ENCODE measurements around the gene UPF2.

The UPF2 gene

DNA sequence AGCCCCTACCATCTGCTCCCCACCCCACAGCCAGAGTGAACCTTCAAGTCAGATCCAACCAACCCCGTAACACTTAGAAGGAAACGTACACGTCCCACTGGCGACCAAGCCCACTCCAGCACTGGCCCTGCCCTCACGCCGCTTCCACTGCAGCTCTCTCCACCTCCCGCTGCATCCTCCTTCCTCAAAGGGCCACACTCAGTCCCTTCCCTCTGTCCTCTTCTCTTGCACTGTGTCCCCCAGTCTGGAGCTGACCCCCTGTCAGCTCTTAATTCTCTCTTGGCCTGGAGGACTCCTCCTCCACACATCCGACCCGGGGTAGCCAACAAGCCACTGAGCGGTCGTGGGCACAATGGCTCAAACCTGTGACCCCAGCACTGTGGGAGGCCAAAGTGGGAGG, 133.6 kb downstream of the UPF2 start:
- Histone ChIP-seq H3K4me1 (ENCODE audit: insufficient read depth, low read length) (no peaks in the 10 kb centered on the region), H3K4me2 (ENCODE audit: insufficient read depth, low read length) (no peak overlapping the region), H3K79me2 (ENCODE audit: insufficient read depth, low read length) (no peaks in the 10 kb centered on the region), H3K4me3 (ENCODE audit: low read depth in 1 of 2, low read length in 2 of 2) (no peak overlapping the region), H3K9me3 (ENCODE audit: insufficient read depth, low read length, severe bottlenecking) (no peaks in the 10 kb centered on the region), H3K27me3 (ENCODE audit: insufficient read depth, low read length, poor library complexity) (no peaks in the 10 kb centered on the region), H3K27ac (ENCODE audit: low read length) (no peak overlapping the region), H2AFZ (ENCODE audit: low read depth, low read length) (no peak overlapping the region), H4K20me1 (ENCODE audit: insufficient read depth, low read length) (no peaks in the 10 kb centered on the region; the same call in 1 of the 2 replicates), H3K36me3 (ENCODE audit: insufficient read depth, low read length) (no peaks in the 10 kb centered on the region), H3K9ac (ENCODE audit: low read depth, low read length) (no peak overlapping the region)
- no peak for ATAC-seq (ENCODE audit: insufficient read depth, low read depth)
- TF ChIP-seq, protein P1, sequence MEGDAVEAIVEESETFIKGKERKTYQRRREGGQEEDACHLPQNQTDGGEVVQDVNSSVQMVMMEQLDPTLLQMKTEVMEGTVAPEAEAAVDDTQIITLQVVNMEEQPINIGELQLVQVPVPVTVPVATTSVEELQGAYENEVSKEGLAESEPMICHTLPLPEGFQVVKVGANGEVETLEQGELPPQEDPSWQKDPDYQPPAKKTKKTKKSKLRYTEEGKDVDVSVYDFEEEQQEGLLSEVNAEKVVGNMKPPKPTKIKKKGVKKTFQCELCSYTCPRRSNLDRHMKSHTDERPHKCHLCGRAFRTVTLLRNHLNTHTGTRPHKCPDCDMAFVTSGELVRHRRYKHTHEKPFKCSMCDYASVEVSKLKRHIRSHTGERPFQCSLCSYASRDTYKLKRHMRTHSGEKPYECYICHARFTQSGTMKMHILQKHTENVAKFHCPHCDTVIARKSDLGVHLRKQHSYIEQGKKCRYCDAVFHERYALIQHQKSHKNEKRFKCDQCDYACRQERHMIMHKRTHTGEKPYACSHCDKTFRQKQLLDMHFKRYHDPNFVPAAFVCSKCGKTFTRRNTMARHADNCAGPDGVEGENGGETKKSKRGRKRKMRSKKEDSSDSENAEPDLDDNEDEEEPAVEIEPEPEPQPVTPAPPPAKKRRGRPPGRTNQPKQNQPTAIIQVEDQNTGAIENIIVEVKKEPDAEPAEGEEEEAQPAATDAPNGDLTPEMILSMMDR (IDR thresholded peaks at IDR 0.05; ENCODE audit: borderline replicate concordance, extremely low read depth, low read length, poor library complexity, severe bottlenecking) = no peak
- TF ChIP-seq EZH2 (IDR thresholded peaks at IDR 0.05; ENCODE audit: borderline replicate concordance, low read depth, low read length, severe bottlenecking) = no peak
- DNase-seq = no peak

DNA sequence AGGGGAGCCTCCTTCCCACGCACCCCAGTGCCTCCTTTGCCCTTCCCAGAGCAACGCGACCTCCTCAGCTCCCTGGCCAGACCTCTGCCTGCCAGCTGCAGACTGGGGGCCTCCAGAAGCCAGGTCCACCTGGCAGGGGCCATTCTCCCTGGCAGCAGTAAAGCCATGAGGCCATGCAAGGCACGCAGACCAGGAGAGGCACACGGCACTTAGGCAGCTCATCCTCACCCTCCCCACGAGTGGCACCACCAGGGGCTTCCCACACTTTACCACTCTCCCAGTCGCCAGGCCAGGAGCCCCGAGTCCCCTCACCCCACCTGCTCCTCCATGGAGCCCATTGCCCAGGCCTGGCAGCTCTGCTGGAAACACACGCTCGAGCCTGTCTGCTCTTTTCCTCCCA, 134.1 kb downstream of the UPF2 start:
- Histone ChIP-seq H3K9me3 (ENCODE audit: insufficient read depth, low read length, severe bottlenecking) (no peaks in the 10 kb centered on the region), H3K36me3 (ENCODE audit: insufficient read depth, low read length) (no peaks in the 10 kb centered on the region), H2AFZ (ENCODE audit: low read depth, low read length) (no peak overlapping the region), H3K4me3 (ENCODE audit: low read depth in 1 of 2, low read length in 2 of 2) (no peak overlapping the region), H3K4me2 (ENCODE audit: insufficient read depth, low read length) (no peak overlapping the region), H3K4me1 (ENCODE audit: insufficient read depth, low read length) (no peaks in the 10 kb centered on the region), H3K27ac (ENCODE audit: low read length) (no peak overlapping the region), H3K79me2 (ENCODE audit: insufficient read depth, low read length) (no peaks in the 10 kb centered on the region), H4K20me1 (ENCODE audit: insufficient read depth, low read length) (no peaks in the 10 kb centered on the region; the same call in 1 of the 2 replicates), H3K27me3 (ENCODE audit: insufficient read depth, low read length, poor library complexity) (no peaks in the 10 kb centered on the region), H3K9ac (ENCODE audit: low read depth, low read length) (no peak overlapping the region)
- ATAC-seq (ENCODE audit: insufficient read depth, low read depth) (no peak), DNase-seq (no peak)
- no peak for TF ChIP-seq EZH2 (IDR thresholded peaks at IDR 0.05; ENCODE audit: borderline replicate concordance, low read depth, low read length, severe bottlenecking)

DNA sequence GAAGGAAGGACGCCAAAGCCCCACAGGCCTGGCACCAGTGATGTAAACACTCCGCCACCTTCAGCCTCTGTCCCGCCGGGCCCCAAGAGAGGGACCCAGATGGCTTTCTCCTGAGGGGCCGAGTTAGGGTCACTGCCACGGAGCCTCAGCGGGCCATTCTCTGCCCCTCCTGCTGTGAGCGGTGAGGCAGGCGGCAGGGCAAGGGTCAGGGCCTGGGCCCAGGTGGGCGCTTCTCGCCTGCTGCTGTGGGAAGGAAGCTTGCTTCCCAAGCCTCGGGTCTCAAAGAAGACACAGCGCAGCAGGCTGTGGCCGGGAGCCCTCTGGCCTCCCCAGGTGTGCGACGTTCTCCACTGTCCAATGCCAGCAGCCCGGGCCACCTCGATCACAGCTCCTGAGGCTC, 134.7 kb downstream of the UPF2 start:
- Histone ChIP-seq H3K9me3 (ENCODE audit: insufficient read depth, low read length, severe bottlenecking) (no peaks in the 10 kb centered on the region), H3K4me3 (ENCODE audit: low read depth in 1 of 2, low read length in 2 of 2) (no peak overlapping the region), H2AFZ (ENCODE audit: low read depth, low read length) (no peak overlapping the region), H3K9ac (ENCODE audit: low read depth, low read length) (no peak overlapping the region), H3K36me3 (ENCODE audit: insufficient read depth, low read length) (no peaks in the 10 kb centered on the region), H3K27me3 (ENCODE audit: insufficient read depth, low read length, poor library complexity) (no peaks in the 10 kb centered on the region), H3K4me1 (ENCODE audit: insufficient read depth, low read length) (no peaks in the 10 kb centered on the region), H4K20me1 (ENCODE audit: insufficient read depth, low read length) (no peaks in the 10 kb centered on the region; the same call in 1 of the 2 replicates), H3K79me2 (ENCODE audit: insufficient read depth, low read length) (no peaks in the 10 kb centered on the region), H3K4me2 (ENCODE audit: insufficient read depth, low read length) (no peak overlapping the region), H3K27ac (ENCODE audit: low read length) (no peak overlapping the region)
- DNase-seq (no peak), ATAC-seq (ENCODE audit: insufficient read depth, low read depth) (no peak)
- TF ChIP-seq EZH2 (IDR thresholded peaks at IDR 0.05; ENCODE audit: borderline replicate concordance, low read depth, low read length, severe bottlenecking) = no peak
- TF ChIP-seq, protein P1 (IDR thresholded peaks at IDR 0.05; ENCODE audit: borderline replicate concordance, extremely low read depth, low read length, poor library complexity, severe bottlenecking) = no peak

DNA sequence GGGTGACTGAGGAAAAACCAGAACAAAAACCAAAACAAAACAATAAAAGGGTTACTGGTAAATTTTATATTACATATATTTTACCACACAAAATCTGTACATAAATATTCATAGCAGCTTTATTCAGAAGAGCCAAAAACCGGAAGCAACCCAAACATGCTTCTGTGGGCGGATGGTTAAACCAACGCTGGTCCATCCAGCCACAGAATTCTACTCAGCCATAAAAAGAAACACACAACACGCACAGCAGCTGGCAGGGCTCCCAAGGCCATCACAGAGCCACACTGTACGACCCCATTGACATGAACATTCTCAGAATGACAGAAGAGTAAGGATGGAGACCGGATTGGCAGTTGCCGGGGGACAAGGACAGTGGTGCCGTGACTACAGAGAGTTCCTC, 135.9 kb downstream of the UPF2 start:
- no peak overlapping the region for H3K4me2 ChIP-seq (ENCODE audit: insufficient read depth, low read length)

More for the DNA sequence above, 135.9 kb downstream of the UPF2 start:
- Histone ChIP-seq H3K79me2 (ENCODE audit: insufficient read depth, low read length) (no peaks in the 10 kb centered on the region), H3K4me1 (ENCODE audit: insufficient read depth, low read length) (no peaks in the 10 kb centered on the region), H3K27ac (ENCODE audit: low read length) (no peak overlapping the region), H3K4me3 (ENCODE audit: low read depth in 1 of 2, low read length in 2 of 2) (no peak overlapping the region), H4K20me1 (ENCODE audit: insufficient read depth, low read length) (no peaks in the 10 kb centered on the region; the same call in 1 of the 2 replicates), H3K9ac (ENCODE audit: low read depth, low read length) (no peak overlapping the region), H3K9me3 (ENCODE audit: insufficient read depth, low read length, severe bottlenecking) (no peaks in the 10 kb centered on the region), H3K36me3 (ENCODE audit: insufficient read depth, low read length) (no peaks in the 10 kb centered on the region), H3K27me3 (ENCODE audit: insufficient read depth, low read length, poor library complexity) (no peaks in the 10 kb centered on the region), H2AFZ (ENCODE audit: low read depth, low read length) (no peak overlapping the region)
- no peak for ATAC-seq (ENCODE audit: insufficient read depth, low read depth)
- no peak for DNase-seq
- no peak for TF ChIP-seq EZH2 (IDR thresholded peaks at IDR 0.05; ENCODE audit: borderline replicate concordance, low read depth, low read length, severe bottlenecking)
- TF ChIP-seq, protein P1 (IDR thresholded peaks at IDR 0.05; ENCODE audit: borderline replicate concordance, extremely low read depth, low read length, poor library complexity, severe bottlenecking) = no peak

All from DND-41 (cell line).